ENCODE results near the gene CCDC188. TPM values are rescaled to one million over a fixed set of nuclear protein-coding genes. Genes with fewer than 3 reads are reported as not detected.

CCDC188 gene
- total and polyA plus RNA-seq, 5 experiments from 2014 or later = not detected

GRCh38 chr22:20158391-20159036 is 7.7 kb upstream of the CCDC188 start:
- H3K36me3 Mint-ChIP-seq = no peaks in the 10 kb centered on the region
- peaks cover 2 to 6% (median 4%) of the 10 kb centered on the region in 4 donors for H3K4me1 Mint-ChIP-seq
- peaks cover 0 to 6% (median 0%) of the 10 kb centered on the region in 5 donors for H3K27me3 Mint-ChIP-seq
- DNase-seq (no peak), ATAC-seq (no peak)
- POLR2A ChIA-PET = no interaction called here
- peak overlapping the region in 1 of 10 donors; percentile 84 for H3K27ac Mint-ChIP-seq
- H3K9me3 Mint-ChIP-seq = no peaks in the 10 kb centered on the region
- no peak overlapping the region for H3K4me3 Mint-ChIP-seq

GRCh38 chr22:20157430-20158183 is 6.8 kb upstream of the CCDC188 start:
- ATAC-seq = no peak
- POLR2A ChIA-PET = interaction anchor here (0.7 to 1.3 kb wide), 5 partner anchors 65 to 162 kb away, joined by 3 to 7 read pairs (median 3); partner anchors contain the start of gene DGCR6L
- Mint-ChIP-seq H3K4me1 (peaks cover 2 to 6% (median 4%) of the 10 kb centered on the region in 4 donors), H3K4me3 (no peak overlapping the region), H3K27ac (peak overlapping the region in 1 of 10 donors; percentile 31), H3K27me3 (peaks cover 0 to 6% (median 0%) of the 10 kb centered on the region in 5 donors), H3K9me3 (no peaks in the 10 kb centered on the region), H3K36me3 (no peaks in the 10 kb centered on the region)
- no peak for DNase-seq

- Mint-ChIP-seq H3K27me3 (peaks cover 0 to 6% (median 0%) of the 10 kb centered on the region in 5 donors), H3K4me3 (peak overlapping the region in 3 of 10 donors; percentile 19 to 38 (median 22)), H3K36me3 (no peaks in the 10 kb centered on the region), H3K4me1 (peaks cover 2 to 6% (median 4%) of the 10 kb centered on the region in 4 donors), H3K27ac (peak overlapping the region in 5 of 10 donors; percentile 20 to 37 (median 24)), H3K9me3 (no peaks in the 10 kb centered on the region)
- ATAC-seq (peak; percentile 95 to 98), DNase-seq (peak; percentile 77 to 95 (median 86))
- POLR2A ChIA-PET = interaction anchor here (0.7 to 1.3 kb wide), 5 partner anchors 64 to 163 kb away, joined by 3 to 7 read pairs (median 3); partner anchors contain the start of gene DGCR6L
These were observed 6.0 kb upstream of the CCDC188 start for GRCh38 chr22:20156611-20157429.

- Mint-ChIP-seq H3K27me3 (peaks cover 0 to 6% (median 0%) of the 10 kb centered on the region in 5 donors), H3K36me3 (no peaks in the 10 kb centered on the region), H3K9me3 (no peaks in the 10 kb centered on the region), H3K4me1 (peaks cover 2 to 6% (median 4%) of the 10 kb centered on the region in 4 donors), H3K27ac (no peak overlapping the region), H3K4me3 (no peak overlapping the region)
- POLR2A ChIA-PET = no interaction called here
- ATAC-seq = no peak
- DNase-seq = no peak
These were observed 5.2 kb upstream of the CCDC188 start for GRCh38 chr22:20156042-20156389.

GRCh38 chr22:20155330-20156041 is 4.6 kb upstream of the CCDC188 start:
- Mint-ChIP-seq H3K4me1 (peaks cover 2 to 6% (median 4%) of the 10 kb centered on the region in 4 donors), H3K9me3 (no peaks in the 10 kb centered on the region), H3K27me3 (peaks cover 0 to 6% (median 0%) of the 10 kb centered on the region in 5 donors), H3K27ac (no peak overlapping the region), H3K36me3 (no peaks in the 10 kb centered on the region), H3K4me3 (no peak overlapping the region)
- POLR2A ChIA-PET = no interaction called here
- no peak for ATAC-seq
- no peak for DNase-seq

- POLR2A ChIA-PET = no interaction called here
- H3K27me3 Mint-ChIP-seq = peaks cover 0 to 6% (median 0%) of the 10 kb centered on the region in 5 donors
- peaks cover 2 to 6% (median 4%) of the 10 kb centered on the region in 4 donors for H3K4me1 Mint-ChIP-seq
- H3K36me3 Mint-ChIP-seq = no peaks in the 10 kb centered on the region
- no peak for DNase-seq
- no peak overlapping the region for H3K4me3 Mint-ChIP-seq
- no peaks in the 10 kb centered on the region for H3K9me3 Mint-ChIP-seq
- ATAC-seq = no peak
- peak overlapping the region in 2 of 10 donors; percentile 4 to 18 for H3K27ac Mint-ChIP-seq
These were observed 3.8 kb upstream of the CCDC188 start for GRCh38 chr22:20154602-20155187.

GRCh38 chr22:20153945-20154344 is 3.1 kb upstream of the CCDC188 start:
- H3K27me3 Mint-ChIP-seq = peaks cover 0 to 6% (median 0%) of the 10 kb centered on the region in 5 donors
- peaks cover 2 to 6% (median 4%) of the 10 kb centered on the region in 4 donors for H3K4me1 Mint-ChIP-seq
- DNase-seq (no peak), ATAC-seq (no peak)
- POLR2A ChIA-PET = no interaction called here
- no peaks in the 10 kb centered on the region for H3K9me3 Mint-ChIP-seq
- no peak overlapping the region for H3K4me3 Mint-ChIP-seq
- H3K27ac Mint-ChIP-seq = peak overlapping the region in 3 of 10 donors; percentile 63 to 82 (median 78)
- H3K36me3 Mint-ChIP-seq = no peaks in the 10 kb centered on the region

GRCh38 chr22:20152464-20152890 is 1.6 kb upstream of the CCDC188 start:
- peaks cover 0 to 6% (median 0%) of the 10 kb centered on the region in 5 donors for H3K27me3 Mint-ChIP-seq
- H3K9me3 Mint-ChIP-seq = no peaks in the 10 kb centered on the region
- no peak for DNase-seq
- no peak overlapping the region for H3K4me3 Mint-ChIP-seq
- H3K27ac Mint-ChIP-seq = no peak overlapping the region
- ATAC-seq = no peak
- no peaks in the 10 kb centered on the region for H3K36me3 Mint-ChIP-seq
- POLR2A ChIA-PET = no interaction called here
- H3K4me1 Mint-ChIP-seq = peaks cover 2 to 6% (median 3%) of the 10 kb centered on the region in 4 donors

- no peaks in the 10 kb centered on the region for H3K4me1 Mint-ChIP-seq
- H3K27ac Mint-ChIP-seq = peak overlapping the region in 2 of 10 donors; percentile 20 to 60
- DNase-seq (no peak), ATAC-seq (no peak)
- H3K4me3 Mint-ChIP-seq = no peak overlapping the region
- H3K36me3 Mint-ChIP-seq = no peaks in the 10 kb centered on the region
- POLR2A ChIA-PET = no interaction called here
- peaks cover 0 to 1% (median 0%) of the 10 kb centered on the region in 5 donors for H3K27me3 Mint-ChIP-seq
- no peaks in the 10 kb centered on the region for H3K9me3 Mint-ChIP-seq
These were observed 377 bp upstream of the CCDC188 start for GRCh38 chr22:20151276-20151588.

- ATAC-seq (no peak), DNase-seq (no peak)
- Mint-ChIP-seq H3K36me3 (no peaks in the 10 kb centered on the region), H3K27ac (no peak overlapping the region), H3K4me3 (no peak overlapping the region), H3K9me3 (no peaks in the 10 kb centered on the region), H3K27me3 (no peaks in the 10 kb centered on the region), H3K4me1 (no peaks in the 10 kb centered on the region)
- POLR2A ChIA-PET = no interaction called here
These were observed 1.3 kb downstream of the CCDC188 start for GRCh38 chr22:20149257-20150250.

- Mint-ChIP-seq H3K4me1 (peaks cover 0 to 2% (median 0%) of the 10 kb centered on the region in 4 donors), H3K36me3 (peaks cover 0 to 3% (median 0%) of the 10 kb centered on the region in 3 donors), H3K27me3 (no peaks in the 10 kb centered on the region), H3K4me3 (no peak overlapping the region), H3K27ac (no peak overlapping the region), H3K9me3 (no peaks in the 10 kb centered on the region)
- no peak for ATAC-seq
- POLR2A ChIA-PET = no interaction called here
- DNase-seq = no peak
These were observed 2.4 kb downstream of the CCDC188 start for GRCh38 chr22:20148414-20148813.
